Glutamatergic neuron (in vitro differentiated cells): ENCODE measurements around the gene IL31RA. TPM values are rescaled to one million over a fixed set of nuclear protein-coding genes. Genes with fewer than 3 reads are reported as not detected.

Experiments used
- DNase-seq: peaks from one replicate; pipeline ENCODE4 v3.0.0; 2022
- H3K27ac Mint-ChIP-seq: one replicate; pipeline ENCODE4 v1.8.0; 2020; ENCODE audit warnings: mild to moderate bottlenecking, mixed read lengths, inconsistent platforms; ENCODE audit not compliant: unreplicated experiment
- H3K27me3 Mint-ChIP-seq: one replicate; pipeline ENCODE4 v1.8.0; 2020; ENCODE audit warnings: mild to moderate bottlenecking, moderate library complexity, mixed read lengths, inconsistent platforms; ENCODE audit not compliant: unreplicated experiment
- H3K36me3 Mint-ChIP-seq: one replicate; pipeline ENCODE4 v1.8.0; 2020; ENCODE audit warnings: mild to moderate bottlenecking, mixed read lengths, inconsistent platforms; ENCODE audit not compliant: unreplicated experiment
- H3K4me1 Mint-ChIP-seq: one replicate; pipeline ENCODE4 v1.8.0; 2020; ENCODE audit warnings: mild to moderate bottlenecking, low read depth, mixed read lengths, inconsistent platforms; ENCODE audit not compliant: unreplicated experiment
- H3K4me3 Mint-ChIP-seq: one replicate; pipeline ENCODE4 v1.8.0; 2020; ENCODE audit warnings: mild to moderate bottlenecking, mixed read lengths, inconsistent platforms; ENCODE audit not compliant: unreplicated experiment
- H3K9me3 Mint-ChIP-seq: one replicate; pipeline ENCODE4 v1.8.0; 2020; ENCODE audit warnings: mild to moderate bottlenecking, moderate library complexity, mixed read lengths, inconsistent platforms; ENCODE audit not compliant: unreplicated experiment
- total RNA-seq: library from RNA; stranded (reverse); fragmentation: NEBNext Ultra II Directional; extraction: Animal tissue kit (Norgen Biotek cat#: 25700); gene quantifications from one replicate; pipeline ENCODE4 v1.2.1, GENCODE V29; 2021; ENCODE audit not compliant: unreplicated experiment
- TF ChIP-seq, protein P1 (sequence below): fragments of 200-600 bp; sonication (generic); IDR thresholded peaks from one replicate; pipeline ENCODE4 v1.5.0; 2021; ENCODE audit not compliant: partially characterized antibody, unreplicated experiment

Gene IL31RA
- total RNA-seq, 1 donor from 2014 or later = not detected

DNA sequence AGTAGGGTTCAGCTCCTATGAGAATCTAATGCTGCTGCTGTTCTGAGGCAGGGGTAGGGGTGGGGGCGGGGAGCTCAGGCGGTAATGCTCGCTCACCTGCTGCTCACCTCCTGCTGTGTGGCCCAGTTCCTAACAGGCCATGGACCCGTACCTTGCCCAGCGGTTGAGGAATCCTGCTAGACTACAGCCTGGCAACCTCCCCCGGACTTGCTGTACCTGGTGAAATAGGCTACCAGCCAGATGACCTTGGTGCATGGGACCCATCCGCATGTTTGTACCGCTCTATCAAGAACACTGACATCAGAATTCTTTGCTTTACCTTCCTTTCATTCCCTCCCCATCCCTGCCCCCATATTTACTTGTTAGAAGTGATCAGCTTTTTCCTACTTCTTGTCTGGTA lies 15.3 kb downstream of the IL31RA start:
- Mint-ChIP-seq H3K36me3 (peaks cover 4% of the 10 kb centered on the region), H3K27ac (no peak overlapping the region), H3K4me1 (no peaks in the 10 kb centered on the region), H3K4me3 (no peak overlapping the region), H3K9me3 (no peaks in the 10 kb centered on the region), H3K27me3 (peaks cover 2% of the 10 kb centered on the region)
- no peak for DNase-seq
- TF ChIP-seq, protein P1, sequence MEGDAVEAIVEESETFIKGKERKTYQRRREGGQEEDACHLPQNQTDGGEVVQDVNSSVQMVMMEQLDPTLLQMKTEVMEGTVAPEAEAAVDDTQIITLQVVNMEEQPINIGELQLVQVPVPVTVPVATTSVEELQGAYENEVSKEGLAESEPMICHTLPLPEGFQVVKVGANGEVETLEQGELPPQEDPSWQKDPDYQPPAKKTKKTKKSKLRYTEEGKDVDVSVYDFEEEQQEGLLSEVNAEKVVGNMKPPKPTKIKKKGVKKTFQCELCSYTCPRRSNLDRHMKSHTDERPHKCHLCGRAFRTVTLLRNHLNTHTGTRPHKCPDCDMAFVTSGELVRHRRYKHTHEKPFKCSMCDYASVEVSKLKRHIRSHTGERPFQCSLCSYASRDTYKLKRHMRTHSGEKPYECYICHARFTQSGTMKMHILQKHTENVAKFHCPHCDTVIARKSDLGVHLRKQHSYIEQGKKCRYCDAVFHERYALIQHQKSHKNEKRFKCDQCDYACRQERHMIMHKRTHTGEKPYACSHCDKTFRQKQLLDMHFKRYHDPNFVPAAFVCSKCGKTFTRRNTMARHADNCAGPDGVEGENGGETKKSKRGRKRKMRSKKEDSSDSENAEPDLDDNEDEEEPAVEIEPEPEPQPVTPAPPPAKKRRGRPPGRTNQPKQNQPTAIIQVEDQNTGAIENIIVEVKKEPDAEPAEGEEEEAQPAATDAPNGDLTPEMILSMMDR = no peak

DNA sequence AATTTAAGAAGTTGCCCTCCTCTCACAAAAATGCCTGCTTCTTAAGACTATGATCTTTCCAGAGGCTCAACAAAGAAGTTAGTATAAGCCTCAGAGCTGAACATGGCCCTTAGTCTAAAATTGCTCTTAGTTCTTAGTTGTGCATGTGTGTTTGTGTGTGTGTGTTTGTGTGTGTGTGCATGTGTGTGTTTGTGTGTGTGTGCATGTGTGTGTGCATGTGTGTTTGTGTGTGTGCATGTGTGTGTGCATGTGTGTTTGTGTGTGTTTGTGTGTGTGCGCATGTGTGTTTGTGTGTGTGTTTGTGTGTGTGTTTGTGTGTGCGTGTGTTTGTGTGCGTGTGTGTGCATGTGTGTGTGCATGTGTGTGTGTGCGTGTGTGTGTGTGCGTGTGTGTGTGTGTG lies 15.8 kb downstream of the IL31RA start:
- Mint-ChIP-seq H3K27ac (no peak overlapping the region), H3K9me3 (no peaks in the 10 kb centered on the region), H3K27me3 (peaks cover 2% of the 10 kb centered on the region), H3K4me1 (no peaks in the 10 kb centered on the region), H3K4me3 (no peak overlapping the region), H3K36me3 (no peaks in the 10 kb centered on the region)
- no peak for DNase-seq
- TF ChIP-seq, protein P1 = no peak

DNA sequence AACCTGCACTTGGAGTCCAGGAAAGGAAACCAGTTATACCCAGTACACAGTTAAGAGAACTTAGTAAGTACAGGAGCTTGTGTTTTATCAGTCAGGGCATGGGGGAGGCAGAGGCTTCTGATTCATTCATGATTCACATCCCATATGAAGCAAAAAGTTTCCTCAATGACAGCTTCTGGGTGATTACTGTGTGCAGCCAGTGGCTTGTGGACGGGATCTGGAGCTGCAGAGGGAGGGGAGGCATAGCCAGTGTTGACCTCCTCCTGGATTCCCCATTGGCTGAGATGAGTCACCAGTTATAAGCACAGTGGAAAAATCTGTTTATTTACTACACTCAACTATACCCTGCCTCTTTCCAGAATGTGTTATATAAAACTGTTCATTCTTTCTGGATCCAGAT lies 17.7 kb downstream of the IL31RA start:
- Mint-ChIP-seq H3K27ac (no peak overlapping the region), H3K36me3 (no peaks in the 10 kb centered on the region), H3K27me3 (peaks cover 2% of the 10 kb centered on the region), H3K4me1 (no peaks in the 10 kb centered on the region), H3K9me3 (no peaks in the 10 kb centered on the region), H3K4me3 (no peak overlapping the region)
- DNase-seq = no peak
- TF ChIP-seq, protein P1 = no peak

DNA sequence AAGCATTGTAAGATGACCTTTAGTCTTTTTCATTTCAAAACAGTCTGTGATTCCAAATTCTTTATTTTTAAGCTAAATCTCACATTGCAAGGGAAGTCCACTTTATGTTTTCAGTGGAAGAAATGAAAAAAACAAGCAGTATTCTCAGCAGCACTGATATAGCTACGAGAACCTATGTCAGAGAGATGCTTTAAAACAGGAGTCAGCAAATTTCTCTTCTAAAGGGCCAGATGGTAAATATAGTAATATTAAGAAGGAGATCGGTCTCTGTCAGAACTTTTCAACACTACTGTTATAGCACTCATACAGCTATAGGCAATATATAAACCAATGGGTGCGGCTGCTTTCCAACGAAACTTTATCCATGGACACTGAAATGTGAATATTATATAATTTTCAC lies 18.7 kb downstream of the IL31RA start:
- no peak for DNase-seq
- Mint-ChIP-seq H3K4me1 (no peaks in the 10 kb centered on the region), H3K27ac (no peak overlapping the region), H3K27me3 (peaks cover 2% of the 10 kb centered on the region), H3K4me3 (no peak overlapping the region), H3K9me3 (no peaks in the 10 kb centered on the region), H3K36me3 (no peaks in the 10 kb centered on the region)
- TF ChIP-seq, protein P1 = no peak

DNA sequence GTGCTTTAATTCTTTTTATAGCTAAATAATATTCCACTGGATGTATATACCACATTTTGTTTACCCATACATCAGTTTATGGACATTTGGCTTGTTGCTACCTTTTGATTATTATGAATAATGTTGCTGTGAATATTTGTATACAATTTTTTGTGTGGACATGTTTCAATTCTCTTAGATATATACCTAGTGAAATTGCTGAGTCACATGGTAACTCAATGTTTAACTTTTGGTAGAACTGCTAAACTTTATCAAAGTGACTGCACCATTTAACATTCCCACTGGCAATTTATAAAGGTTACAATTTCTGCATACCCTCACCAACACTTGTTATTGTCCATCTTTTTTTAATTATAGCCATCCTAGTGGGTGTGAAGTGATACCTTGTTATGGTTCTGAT lies 22.1 kb downstream of the IL31RA start:
- Mint-ChIP-seq H3K4me1 (no peaks in the 10 kb centered on the region), H3K9me3 (no peaks in the 10 kb centered on the region), H3K4me3 (no peak overlapping the region), H3K27me3 (no peaks in the 10 kb centered on the region), H3K27ac (no peak overlapping the region), H3K36me3 (no peaks in the 10 kb centered on the region)
- DNase-seq = no peak
- TF ChIP-seq, protein P1 = no peak
